Immature natural killer cell (primary cell): Measurements from ENCODE around the gene MYCBP2. TPM values are rescaled to one million over a fixed set of nuclear protein-coding genes. Genes with fewer than 3 reads are reported as not detected.
"Not testable (repeated sequence)": the region's sequence is repeated elsewhere in the genome, so short reads cannot be mapped to it uniquely, and the experiment has no call there.

Experiments used
- DNase-seq, 3 donors: peaks; one replicate each; pipeline ENCODE4 v3.0.0; 2022; ENCODE audit warnings: mixed read lengths in 1 of 3
- H3K27ac Mint-ChIP-seq, 6 donors: one replicate each; pipeline ENCODE4 v1.8.0; 2020; ENCODE audit warnings: mixed read lengths in 6 of 6, mild to moderate bottlenecking in 5 of 6, inconsistent platforms in 4 of 6, moderate library complexity in 3 of 6
- H3K27me3 Mint-ChIP-seq, 3 donors: one replicate each; pipeline ENCODE4 v1.8.0; 2020 to 2021; ENCODE audit warnings: low read depth in 3 of 3, mild to moderate bottlenecking in 3 of 3, mixed read lengths in 3 of 3, moderate library complexity in 3 of 3, inconsistent platforms in 1 of 3
- H3K36me3 Mint-ChIP-seq, 3 donors: one replicate each; pipeline ENCODE4 v1.8.0; 2020; ENCODE audit warnings: mixed read lengths in 3 of 3, inconsistent platforms in 2 of 3, mild to moderate bottlenecking in 2 of 3
- H3K4me1 Mint-ChIP-seq, 2 donors: one replicate each; pipeline ENCODE4 v1.8.0; 2020; ENCODE audit warnings: inconsistent platforms in 2 of 2, mild to moderate bottlenecking in 2 of 2, mixed read lengths in 2 of 2, moderate library complexity in 1 of 2
- H3K4me3 Mint-ChIP-seq, 5 donors: one replicate each; pipeline ENCODE4 v1.8.0; 2020; ENCODE audit warnings: mild to moderate bottlenecking in 5 of 5, mixed read lengths in 5 of 5, inconsistent platforms in 3 of 5, moderate library complexity in 3 of 5
- H3K9me3 Mint-ChIP-seq, 6 donors: one replicate each; pipeline ENCODE4 v1.8.0; 2020; ENCODE audit warnings: mild to moderate bottlenecking in 6 of 6, mixed read lengths in 6 of 6, inconsistent platforms in 4 of 6, moderate library complexity in 3 of 6
- polyA plus RNA-seq, 3 donors: library from polyadenylated mRNA; unstranded; fragments of 300-500 nt; fragmentation: Illumina TruSeq; gene quantifications; one replicate each; pipeline ENCODE4 v1.2.3, GENCODE V29; 2021

The MYCBP2 gene
- polyA plus RNA-seq, 3 donors from 2014 or later = 7.6 to 44.0 (median 18.6) TPM

GRCh38 chr13:77350811-77351210 lies 23.9 kb upstream of the MYCBP2 start:
- Mint-ChIP-seq H3K27ac (no peak overlapping the region), H3K4me3 (no peak overlapping the region), H3K4me1 (peaks cover 6 to 9% of the 10 kb centered on the region in 2 donors), H3K9me3 (no peaks in the 10 kb centered on the region), H3K27me3 (peaks cover 2 to 4% (median 4%) of the 10 kb centered on the region in 3 donors), H3K36me3 (no peaks in the 10 kb centered on the region)
- no peak for DNase-seq

- Mint-ChIP-seq H3K4me1 (peaks cover 6 to 8% of the 10 kb centered on the region in 2 donors), H3K27me3 (peaks cover 0 to 4% (median 1%) of the 10 kb centered on the region in 3 donors), H3K36me3 (no peaks in the 10 kb centered on the region), H3K27ac (no peak overlapping the region), H3K4me3 (no peak overlapping the region), H3K9me3 (no peaks in the 10 kb centered on the region)
- no peak for DNase-seq
Observed at GRCh38 chr13:77349365-77349764, 22.5 kb upstream of the MYCBP2 start.

GRCh38 chr13:77347351-77347750 lies 20.5 kb upstream of the MYCBP2 start:
- not testable (repeated sequence) for H3K9me3 Mint-ChIP-seq, H3K27ac Mint-ChIP-seq, H3K4me1 Mint-ChIP-seq, H3K36me3 Mint-ChIP-seq, DNase-seq, H3K4me3 Mint-ChIP-seq, H3K27me3 Mint-ChIP-seq

- H3K4me3 Mint-ChIP-seq = peak overlapping the region in 1 of 5 donors; percentile 53
- no peak for DNase-seq
Observed at GRCh38 chr13:77345150-77345780, 18.4 kb upstream of the MYCBP2 start.

GRCh38 chr13:77343841-77344240 lies 16.9 kb upstream of the MYCBP2 start:
- Mint-ChIP-seq H3K27me3 (peaks cover 0 to 2% (median 1%) of the 10 kb centered on the region in 3 donors), H3K4me3 (no peak overlapping the region), H3K9me3 (no peaks in the 10 kb centered on the region), H3K36me3 (no peaks in the 10 kb centered on the region), H3K27ac (no peak overlapping the region), H3K4me1 (no peaks in the 10 kb centered on the region)
- no peak for DNase-seq

More at GRCh38 chr13:77345150-77345780, 18.4 kb upstream of the MYCBP2 start:
- Mint-ChIP-seq H3K27ac (peak overlapping the region in 1 of 6 donors; percentile 26), H3K9me3 (no peaks in the 10 kb centered on the region), H3K4me1 (no peaks in the 10 kb centered on the region), H3K36me3 (no peaks in the 10 kb centered on the region), H3K27me3 (peaks cover 0 to 2% (median 1%) of the 10 kb centered on the region in 3 donors)

DNA sequence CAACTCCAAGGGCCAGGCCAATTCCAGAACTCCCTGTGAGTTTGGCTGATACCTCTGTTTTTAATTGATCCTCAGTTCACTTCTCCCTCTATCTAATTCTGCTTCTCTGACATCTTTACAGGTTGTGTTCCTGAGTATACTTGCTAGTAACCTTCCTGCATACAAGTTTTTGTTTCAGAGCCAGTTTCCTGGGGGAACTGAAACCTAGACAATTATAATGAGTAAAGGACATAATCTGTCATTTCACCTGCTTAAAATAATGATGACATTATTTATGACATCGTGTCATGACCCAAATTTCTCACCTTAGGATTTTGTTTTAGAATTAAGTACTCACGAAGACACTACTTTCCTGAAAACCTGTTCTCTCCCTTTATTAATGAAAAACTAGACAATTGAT lies 12.5 kb upstream of the MYCBP2 start:
- Mint-ChIP-seq H3K9me3 (no peaks in the 10 kb centered on the region), H3K27ac (no peak overlapping the region), H3K4me1 (no peaks in the 10 kb centered on the region), H3K36me3 (no peaks in the 10 kb centered on the region), H3K4me3 (no peak overlapping the region), H3K27me3 (peaks cover 0 to 2% (median 2%) of the 10 kb centered on the region in 3 donors)
- DNase-seq = no peak

- no peak overlapping the region for H3K27ac Mint-ChIP-seq
Observed at GRCh38 chr13:77338961-77339401, 12.1 kb upstream of the MYCBP2 start.

DNA sequence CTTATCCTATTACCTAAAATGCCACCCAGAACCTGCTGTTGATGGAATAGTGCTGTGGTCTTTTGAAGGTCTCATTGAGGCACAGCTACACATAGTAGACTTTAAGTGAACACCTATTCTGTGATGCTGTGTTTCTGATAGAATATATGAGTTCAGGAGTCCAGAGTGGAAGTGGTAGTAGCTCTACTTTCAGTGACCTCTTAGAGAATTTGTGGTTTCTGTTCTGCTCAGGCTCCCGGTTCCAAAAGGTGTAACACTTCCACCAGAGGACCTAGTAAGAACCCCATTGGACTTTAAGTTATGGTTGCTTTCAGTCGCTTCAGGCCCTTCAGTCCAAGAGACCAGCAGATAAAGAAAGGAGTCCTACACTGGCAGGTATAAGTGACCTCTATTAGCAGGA lies 11.4 kb upstream of the MYCBP2 start:
- no peak for DNase-seq
- Mint-ChIP-seq H3K27ac (no peak overlapping the region), H3K27me3 (peaks cover 0 to 2% (median 2%) of the 10 kb centered on the region in 3 donors), H3K4me3 (no peak overlapping the region), H3K9me3 (no peaks in the 10 kb centered on the region), H3K4me1 (no peaks in the 10 kb centered on the region), H3K36me3 (no peaks in the 10 kb centered on the region)

More at GRCh38 chr13:77338961-77339401, 12.1 kb upstream of the MYCBP2 start:
- Mint-ChIP-seq H3K4me1 (no peaks in the 10 kb centered on the region), H3K9me3 (no peaks in the 10 kb centered on the region), H3K27me3 (peaks cover 0 to 2% (median 2%) of the 10 kb centered on the region in 3 donors), H3K4me3 (no peak overlapping the region), H3K36me3 (no peaks in the 10 kb centered on the region)
- no peak for DNase-seq

- peaks cover 0 to 2% (median 2%) of the 10 kb centered on the region in 3 donors for H3K27me3 Mint-ChIP-seq
- no peaks in the 10 kb centered on the region for H3K36me3 Mint-ChIP-seq
- no peaks in the 10 kb centered on the region for H3K9me3 Mint-ChIP-seq
- no peak overlapping the region for H3K4me3 Mint-ChIP-seq
- no peaks in the 10 kb centered on the region for H3K4me1 Mint-ChIP-seq
- peak overlapping the region in 1 of 6 donors; percentile 4 for H3K27ac Mint-ChIP-seq
- DNase-seq = no peak
Observed at GRCh38 chr13:77337159-77337558, 10.3 kb upstream of the MYCBP2 start.

- Mint-ChIP-seq H3K4me1 (peaks cover 4 to 5% of the 10 kb centered on the region in 2 donors), H3K9me3 (no peaks in the 10 kb centered on the region), H3K36me3 (no peaks in the 10 kb centered on the region)
Observed at GRCh38 chr13:77335543-77335942, 8.6 kb upstream of the MYCBP2 start.

GRCh38 chr13:77333594-77333993 lies 6.7 kb upstream of the MYCBP2 start:
- H3K4me1 Mint-ChIP-seq = peaks cover 20% of the 10 kb centered on the region in 2 donors
- no peaks in the 10 kb centered on the region for H3K9me3 Mint-ChIP-seq
- no peak overlapping the region for H3K4me3 Mint-ChIP-seq
- no peak for DNase-seq
- no peak overlapping the region for H3K27ac Mint-ChIP-seq
- no peaks in the 10 kb centered on the region for H3K36me3 Mint-ChIP-seq
- peaks cover 3 to 11% (median 7%) of the 10 kb centered on the region in 3 donors for H3K27me3 Mint-ChIP-seq

More at GRCh38 chr13:77335543-77335942, 8.6 kb upstream of the MYCBP2 start:
- no peak for DNase-seq
- H3K27me3 Mint-ChIP-seq = peaks cover 0 to 4% (median 0%) of the 10 kb centered on the region in 3 donors
- no peak overlapping the region for H3K4me3 Mint-ChIP-seq
- H3K27ac Mint-ChIP-seq = no peak overlapping the region

GRCh38 chr13:77331421-77331820 lies 4.5 kb upstream of the MYCBP2 start:
- Mint-ChIP-seq H3K9me3 (no peaks in the 10 kb centered on the region), H3K4me3 (peak overlapping the region; percentile 5 to 66 (median 25)), H3K4me1 (peaks cover 32 to 39% of the 10 kb centered on the region in 2 donors), H3K27ac (peak overlapping the region in 5 of 6 donors; percentile 4 to 35 (median 32)), H3K27me3 (peaks cover 7 to 21% (median 11%) of the 10 kb centered on the region in 3 donors), H3K36me3 (no peaks in the 10 kb centered on the region)
- DNase-seq = no peak

DNA sequence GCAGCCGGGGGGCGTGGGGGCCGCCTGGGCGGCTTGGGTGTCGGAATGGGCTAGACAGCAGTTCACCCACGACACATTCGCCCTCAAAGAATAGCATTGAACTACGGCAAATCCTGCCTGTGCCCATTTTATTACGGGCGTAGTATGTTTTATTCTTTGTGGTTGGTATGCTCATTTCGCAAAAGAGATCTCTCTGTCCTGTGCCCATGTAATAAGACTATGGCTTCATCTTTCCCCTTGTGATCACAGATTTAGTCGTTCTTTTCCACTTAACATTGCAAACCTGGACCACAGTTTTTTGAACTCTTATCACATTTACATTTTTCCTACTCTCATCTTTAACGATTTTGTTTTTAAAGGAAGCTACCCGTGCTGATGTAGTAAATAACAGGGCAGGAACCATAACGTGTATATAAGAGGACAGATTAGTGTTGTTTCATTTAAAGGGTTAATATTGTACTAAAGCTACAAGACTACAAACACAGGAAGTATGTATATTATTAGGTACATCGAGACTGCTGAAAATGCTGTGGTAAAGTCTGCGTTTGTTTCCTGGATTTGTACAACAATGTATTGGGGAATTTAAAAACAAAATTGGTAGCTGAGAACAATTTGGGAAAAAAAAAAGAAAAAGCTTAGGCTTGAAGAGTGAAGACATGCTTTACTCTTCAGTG lies 3.2 kb upstream of the MYCBP2 start:
- peaks cover 43 to 50% of the 10 kb centered on the region in 2 donors for H3K4me1 Mint-ChIP-seq
- no peaks in the 10 kb centered on the region for H3K36me3 Mint-ChIP-seq
- H3K27me3 Mint-ChIP-seq = peaks cover 18 to 33% (median 20%) of the 10 kb centered on the region in 3 donors
- H3K27ac Mint-ChIP-seq = peak overlapping the region; percentile 82 to 99 (median 94)
- H3K9me3 Mint-ChIP-seq = no peaks in the 10 kb centered on the region
- DNase-seq = no peak
- peak overlapping the region; percentile 90 to 99 (median 91) for H3K4me3 Mint-ChIP-seq
